ENCODE measurements around the gene SLC26A9.

The SLC26A9 gene

GRCh38 chr1:205927676-205928075 lies 15.6 kb downstream of the SLC26A9 start:
- no peak overlapping the region for H3K4me3 ChIP-seq (ENCODE audit: low read depth, low read length)
- TF ChIP-seq CTCF (conservative IDR thresholded peaks at IDR 0.05; ENCODE audit: low read depth, low read length) = no peak
- no peak for DNase-seq (ENCODE audit: low read depth)

- no peak for TF ChIP-seq CTCF (conservative IDR thresholded peaks at IDR 0.05; ENCODE audit: low read depth, low read length)
- DNase-seq (ENCODE audit: low read depth) = no peak
These were observed 16.0 kb downstream of the SLC26A9 start for GRCh38 chr1:205927247-205927646.

GRCh38 chr1:205926636-205927035 lies 16.6 kb downstream of the SLC26A9 start:
- no peak for DNase-seq (ENCODE audit: low read depth)
- TF ChIP-seq CTCF (conservative IDR thresholded peaks at IDR 0.05; ENCODE audit: low read depth, low read length) = no peak
- no peak overlapping the region for H3K4me3 ChIP-seq (ENCODE audit: low read depth, low read length)

More at GRCh38 chr1:205927247-205927646, 16.0 kb downstream of the SLC26A9 start:
- no peak overlapping the region for H3K4me3 ChIP-seq (ENCODE audit: low read depth, low read length)

- no peak for DNase-seq (ENCODE audit: low read depth)
- no peak overlapping the region for H3K4me3 ChIP-seq (ENCODE audit: low read depth, low read length)
- no peak for TF ChIP-seq CTCF (conservative IDR thresholded peaks at IDR 0.05; ENCODE audit: low read depth, low read length)
These were observed 17.0 kb downstream of the SLC26A9 start for GRCh38 chr1:205926213-205926612.

GRCh38 chr1:205925736-205926135 lies 17.5 kb downstream of the SLC26A9 start:
- peak; percentile 79 for DNase-seq (ENCODE audit: low read depth)
- TF ChIP-seq CTCF (conservative IDR thresholded peaks at IDR 0.05; ENCODE audit: low read depth, low read length) = no peak
- H3K4me3 ChIP-seq (ENCODE audit: low read depth, low read length) = no peak overlapping the region

- no peak for DNase-seq (ENCODE audit: low read depth)
- TF ChIP-seq CTCF (conservative IDR thresholded peaks at IDR 0.05; ENCODE audit: low read depth, low read length) = no peak
- no peak overlapping the region for H3K4me3 ChIP-seq (ENCODE audit: low read depth, low read length)
These were observed 18.8 kb downstream of the SLC26A9 start for GRCh38 chr1:205924460-205924790.

- no peak for DNase-seq (ENCODE audit: low read depth)
- H3K4me3 ChIP-seq (ENCODE audit: low read depth, low read length) = no peak overlapping the region
- TF ChIP-seq CTCF (conservative IDR thresholded peaks at IDR 0.05; ENCODE audit: low read depth, low read length) = no peak
These were observed 19.4 kb downstream of the SLC26A9 start for GRCh38 chr1:205923651-205924459.
